Natural killer cell treated with Interleukin-12 subunit alpha and Interleukin-12 subunit beta and Interleukin-15 and Interleukin-18, amount 100 ng/mL, for 72 hours (primary cell): ENCODE data around the gene GMNC. TPM values are rescaled to one million over a fixed set of nuclear protein-coding genes. Genes with fewer than 3 reads are reported as not detected.

Experiments
- ATAC-seq, 2 donors: fragments of 150-1000 bp; cut with Tn5 transposase in 1 of 2; sonication (Bioruptor Pico), chemical (Tn5 transposase) in 1 of 2; 2 replicates each; pipeline ENCODE4 v1.10.0; 2021
- DNase-seq: peaks from one replicate; pipeline ENCODE4 v3.0.0; 2022; ENCODE audit warnings: low spot score
- H3K27ac Mint-ChIP-seq, 2 donors: 1 replicate in 1 of 2; 2 replicates in 1 of 2; pipeline ENCODE4 v1.8.0; 2022; ENCODE audit warnings: mixed read lengths in 2 of 2, mild to moderate bottlenecking in 1 of 2, moderate library complexity in 1 of 2
- H3K27me3 Mint-ChIP-seq, 2 donors: 1 replicate in 1 of 2; 2 replicates in 1 of 2; pipeline ENCODE4 v1.8.0; 2022; ENCODE audit warnings: mixed read lengths in 2 of 2
- H3K36me3 Mint-ChIP-seq: one replicate; pipeline ENCODE4 v1.8.0; 2022; ENCODE audit warnings: mixed read lengths
- H3K4me1 Mint-ChIP-seq, 2 donors: 1 replicate in 1 of 2; 2 replicates in 1 of 2; pipeline ENCODE4 v1.8.0; 2022; ENCODE audit warnings: low read depth in 2 of 2, mixed read lengths in 2 of 2, mild to moderate bottlenecking in 1 of 2
- H3K4me3 Mint-ChIP-seq: one replicate; pipeline ENCODE4 v1.8.0; 2022; ENCODE audit warnings: mixed read lengths
- H3K9me3 Mint-ChIP-seq: 2 replicates; pipeline ENCODE4 v1.8.0; 2022; ENCODE audit warnings: mixed read lengths
- total RNA-seq, 2 donors: library from RNA; stranded (reverse); gene quantifications; one replicate each; pipeline ENCODE4 v1.2.3, GENCODE V29; 2022

The GMNC gene
- total RNA-seq, 2 donors from 2014 or later, result not detected

DNA sequence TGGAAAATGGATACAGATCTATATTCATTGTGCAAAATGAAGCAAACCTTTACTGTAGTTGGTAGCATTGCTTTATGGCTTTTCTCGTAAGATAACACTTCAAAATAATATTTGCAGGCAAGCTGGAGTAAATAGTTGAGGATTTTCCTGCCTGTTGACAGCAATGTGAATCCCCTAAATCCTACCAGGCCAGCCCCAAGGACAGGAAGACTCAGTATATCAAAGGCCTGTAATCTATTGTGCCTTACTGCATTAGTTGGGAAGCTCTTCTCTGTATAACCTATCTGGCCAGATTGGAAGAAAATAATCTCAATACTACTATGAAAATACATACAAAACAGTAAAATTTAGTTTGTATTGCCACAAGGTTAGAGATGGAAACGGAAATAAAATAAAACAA lies 4.6 kb upstream of the GMNC start:
- DNase-seq (no peak), ATAC-seq (no peak)
- Mint-ChIP-seq H3K4me3 (no peak overlapping the region), H3K27me3 (peaks cover 8 to 13% of the 10 kb centered on the region in 2 donors), H3K36me3 (peaks cover 4% of the 10 kb centered on the region), H3K9me3 (no peaks in the 10 kb centered on the region), H3K27ac (no peak overlapping the region), H3K4me1 (peaks cover 0 to 3% of the 10 kb centered on the region in 2 donors)

DNA sequence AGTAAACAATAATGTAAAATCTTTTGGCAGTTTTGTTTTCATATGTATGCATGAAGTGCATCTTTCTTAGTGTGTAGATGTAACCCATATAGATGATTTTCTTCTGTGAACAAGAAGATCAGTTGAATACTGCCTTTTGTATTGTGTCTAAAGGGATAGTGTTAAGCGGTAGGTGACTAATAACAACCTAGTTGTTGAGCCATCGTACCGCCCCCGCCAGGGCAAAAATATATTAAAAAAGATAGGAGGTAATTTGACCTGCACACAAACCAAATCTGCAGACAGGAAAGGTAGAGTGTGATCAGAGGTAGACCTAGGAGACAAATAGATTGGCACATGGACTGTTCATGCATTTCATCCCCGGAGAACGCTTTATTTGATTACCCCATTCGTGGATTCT lies 3.3 kb upstream of the GMNC start:
- DNase-seq (no peak), ATAC-seq (no peak)
- Mint-ChIP-seq H3K27ac (no peak overlapping the region), H3K4me3 (no peak overlapping the region), H3K4me1 (peaks cover 0 to 3% of the 10 kb centered on the region in 2 donors), H3K27me3 (peaks cover 15 to 26% of the 10 kb centered on the region in 2 donors), H3K36me3 (peaks cover 6% of the 10 kb centered on the region), H3K9me3 (no peaks in the 10 kb centered on the region)

DNA sequence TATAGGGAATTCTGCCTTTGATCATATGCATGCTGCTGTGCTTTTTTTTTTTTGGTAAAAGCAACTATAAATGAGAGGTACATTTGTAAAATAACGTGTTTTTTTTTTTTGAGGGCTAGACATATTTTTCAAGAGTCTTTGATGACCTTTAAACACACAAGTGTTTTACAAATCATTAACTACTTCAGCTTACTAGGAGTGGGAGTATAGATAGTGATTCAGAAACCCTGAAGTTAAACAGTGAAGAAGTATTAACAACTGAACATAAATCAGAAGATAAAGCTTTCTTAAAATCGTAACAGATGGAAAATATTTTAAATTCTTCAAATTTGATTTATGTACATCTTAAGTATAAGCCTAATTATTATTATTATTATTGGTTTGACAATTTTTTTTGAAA lies 2.9 kb upstream of the GMNC start:
- Mint-ChIP-seq H3K27me3 (peaks cover 19 to 30% of the 10 kb centered on the region in 2 donors), H3K4me1 (peaks cover 0 to 3% of the 10 kb centered on the region in 2 donors), H3K4me3 (no peak overlapping the region), H3K27ac (no peak overlapping the region), H3K9me3 (no peaks in the 10 kb centered on the region), H3K36me3 (peaks cover 6% of the 10 kb centered on the region)
- DNase-seq, result no peak
- no peak for ATAC-seq

- DNase-seq (no peak), ATAC-seq (no peak)
- Mint-ChIP-seq H3K4me3 (no peak overlapping the region), H3K36me3 (peaks cover 6% of the 10 kb centered on the region), H3K9me3 (no peaks in the 10 kb centered on the region), H3K27ac (no peak overlapping the region), H3K27me3 (peaks cover 21 to 32% of the 10 kb centered on the region in 2 donors), H3K4me1 (peaks cover 0 to 3% of the 10 kb centered on the region in 2 donors)
Measured at GRCh38 chr3:190864002-190864401, 1.5 kb upstream of the GMNC start.

- Mint-ChIP-seq H3K36me3 (peaks cover 6% of the 10 kb centered on the region), H3K27ac (no peak overlapping the region), H3K27me3 (peaks cover 21 to 32% of the 10 kb centered on the region in 2 donors), H3K4me1 (peaks cover 0 to 3% of the 10 kb centered on the region in 2 donors), H3K9me3 (no peaks in the 10 kb centered on the region), H3K4me3 (no peak overlapping the region)
- ATAC-seq (no peak), DNase-seq (no peak)
Measured at GRCh38 chr3:190863119-190863465, 598 bp upstream of the GMNC start.

- ATAC-seq, result no peak
- Mint-ChIP-seq H3K27ac (no peak overlapping the region), H3K36me3 (peaks cover 6% of the 10 kb centered on the region), H3K27me3 (peaks cover 21 to 32% of the 10 kb centered on the region in 2 donors), H3K4me1 (peaks cover 0 to 3% of the 10 kb centered on the region in 2 donors), H3K9me3 (no peaks in the 10 kb centered on the region), H3K4me3 (no peak overlapping the region)
- DNase-seq, result no peak
Measured at GRCh38 chr3:190860521-190860920, 2.0 kb downstream of the GMNC start.

GRCh38 chr3:190855151-190855550 lies 7.3 kb downstream of the GMNC start:
- no peak overlapping the region for H3K27ac Mint-ChIP-seq
- no peak for ATAC-seq
- H3K4me1 Mint-ChIP-seq, result no peaks in the 10 kb centered on the region
- H3K27me3 Mint-ChIP-seq, result no peaks in the 10 kb centered on the region
- H3K36me3 Mint-ChIP-seq, result no peaks in the 10 kb centered on the region
- no peak for DNase-seq
- H3K9me3 Mint-ChIP-seq, result no peaks in the 10 kb centered on the region
- H3K4me3 Mint-ChIP-seq, result no peak overlapping the region

DNA sequence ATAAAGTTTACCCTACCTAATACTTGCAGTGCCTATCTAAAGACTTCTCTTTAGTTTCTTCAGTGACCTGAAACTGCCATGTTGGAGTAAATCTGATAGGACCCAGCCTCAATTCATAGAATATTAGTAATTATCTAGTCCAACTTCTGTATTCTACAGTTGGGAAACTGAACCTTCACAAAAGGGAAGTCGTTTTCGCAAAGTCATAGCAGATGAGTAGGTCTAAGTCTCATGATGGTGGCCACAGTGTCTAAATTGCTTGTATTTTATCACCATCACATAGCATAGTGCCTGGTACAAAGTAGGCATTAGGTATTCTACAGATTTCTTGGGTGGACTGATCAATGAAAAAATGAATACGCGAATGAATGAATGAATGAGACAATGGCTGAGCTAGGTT lies 8.4 kb downstream of the GMNC start:
- Mint-ChIP-seq H3K4me3 (no peak overlapping the region), H3K36me3 (no peaks in the 10 kb centered on the region), H3K27ac (no peak overlapping the region), H3K9me3 (no peaks in the 10 kb centered on the region), H3K27me3 (no peaks in the 10 kb centered on the region), H3K4me1 (no peaks in the 10 kb centered on the region)
- ATAC-seq (no peak), DNase-seq (no peak)

DNA sequence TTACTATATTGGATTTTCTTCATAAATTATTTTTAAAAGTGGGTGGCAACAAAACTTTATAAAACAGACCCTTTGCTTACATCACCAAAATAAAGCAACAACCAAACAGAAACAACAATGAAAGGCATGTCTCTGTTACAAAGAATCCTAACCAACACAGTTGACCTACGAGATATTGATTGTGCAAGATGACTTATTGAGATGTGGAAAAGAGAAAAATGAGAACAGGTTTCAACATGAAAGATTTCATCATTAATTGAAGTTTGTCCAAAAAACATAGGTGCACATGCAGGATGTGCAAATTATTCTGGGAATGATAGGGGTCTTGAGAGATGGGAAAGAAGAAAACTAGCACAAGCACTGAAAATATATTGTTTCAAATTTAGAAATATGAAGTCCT lies 9.0 kb downstream of the GMNC start:
- DNase-seq (no peak), ATAC-seq (no peak)
- Mint-ChIP-seq H3K9me3 (no peaks in the 10 kb centered on the region), H3K4me3 (no peak overlapping the region), H3K27me3 (no peaks in the 10 kb centered on the region), H3K36me3 (no peaks in the 10 kb centered on the region), H3K27ac (no peak overlapping the region), H3K4me1 (no peaks in the 10 kb centered on the region)

DNA sequence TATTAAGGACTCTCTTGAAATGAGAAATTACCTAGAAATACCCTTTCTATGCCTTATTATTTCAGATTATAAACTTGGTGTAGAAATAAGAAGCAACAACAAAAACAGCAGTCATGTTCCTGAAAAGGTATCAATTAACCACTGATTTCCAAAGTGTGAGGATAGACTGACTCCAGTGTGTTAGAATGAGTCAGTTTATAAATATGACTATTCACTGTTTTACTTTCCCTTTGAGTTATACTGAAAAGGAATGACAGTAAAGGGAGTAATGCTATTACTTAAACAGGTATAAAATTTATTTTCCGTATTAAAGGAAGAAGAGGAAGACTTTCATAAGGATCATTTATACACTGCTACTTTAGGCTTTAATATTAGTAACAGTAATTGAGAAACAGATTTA lies 12.9 kb downstream of the GMNC start:
- no peak for ATAC-seq

GRCh38 chr3:190848870-190849269 lies 13.6 kb downstream of the GMNC start:
- H3K27me3 Mint-ChIP-seq, result no peaks in the 10 kb centered on the region
- no peaks in the 10 kb centered on the region for H3K36me3 Mint-ChIP-seq
- no peak overlapping the region for H3K4me3 Mint-ChIP-seq
- no peak for DNase-seq
- H3K4me1 Mint-ChIP-seq, result no peaks in the 10 kb centered on the region
- H3K27ac Mint-ChIP-seq, result no peak overlapping the region
- ATAC-seq, result no peak
- peaks cover 4% of the 10 kb centered on the region for H3K9me3 Mint-ChIP-seq

More for the DNA sequence above, 12.9 kb downstream of the GMNC start:
- no peaks in the 10 kb centered on the region for H3K36me3 Mint-ChIP-seq
- H3K4me3 Mint-ChIP-seq, result no peak overlapping the region
- H3K4me1 Mint-ChIP-seq, result no peaks in the 10 kb centered on the region
- DNase-seq, result no peak
- peaks cover 4% of the 10 kb centered on the region for H3K9me3 Mint-ChIP-seq
- H3K27ac Mint-ChIP-seq, result no peak overlapping the region
- H3K27me3 Mint-ChIP-seq, result no peaks in the 10 kb centered on the region

DNA sequence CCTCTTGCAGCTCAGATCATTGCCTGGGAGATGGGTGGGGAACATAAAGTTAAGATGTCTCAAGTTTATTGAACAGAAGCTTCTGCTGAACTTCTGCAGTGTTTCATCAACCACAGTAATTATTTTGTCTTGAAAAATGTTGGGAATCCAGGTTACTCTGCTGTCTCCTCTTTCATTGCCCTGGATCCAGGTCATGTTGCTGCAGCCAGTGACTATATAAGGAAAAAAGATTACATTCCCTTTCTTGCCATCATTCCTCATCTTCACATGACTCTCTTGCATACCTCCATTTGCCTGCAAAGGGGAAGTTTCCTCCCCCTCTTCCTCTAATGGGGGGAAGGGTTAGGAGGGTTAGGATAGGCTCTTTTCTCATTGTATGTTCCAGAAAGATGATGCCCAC lies 15.1 kb downstream of the GMNC start:
- H3K4me1 Mint-ChIP-seq, result no peaks in the 10 kb centered on the region
- no peaks in the 10 kb centered on the region for H3K36me3 Mint-ChIP-seq
- H3K27me3 Mint-ChIP-seq, result no peaks in the 10 kb centered on the region
- ATAC-seq (no peak), DNase-seq (no peak)
- H3K4me3 Mint-ChIP-seq, result no peak overlapping the region
- no peak overlapping the region for H3K27ac Mint-ChIP-seq
- peaks cover 4% of the 10 kb centered on the region for H3K9me3 Mint-ChIP-seq

DNA sequence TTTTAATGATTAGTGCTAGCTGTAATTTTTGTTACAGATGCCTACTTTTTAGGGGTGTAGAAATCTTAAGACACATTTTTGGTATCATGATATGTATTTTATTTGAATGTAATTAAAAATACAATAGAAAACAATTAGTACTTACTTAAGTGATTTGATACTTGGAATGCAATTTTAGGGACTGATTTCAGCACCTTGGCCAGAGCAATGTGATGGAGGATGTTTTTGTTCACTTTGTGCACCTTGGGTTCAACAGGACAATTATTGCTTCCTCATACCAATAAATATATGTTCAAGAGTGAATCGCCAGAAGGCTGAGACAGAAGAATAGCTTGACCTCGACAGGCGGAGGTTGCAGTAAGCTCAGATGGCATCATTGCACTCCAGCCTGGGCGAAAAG lies 22.3 kb downstream of the GMNC start:
- Mint-ChIP-seq H3K4me3 (no peak overlapping the region), H3K9me3 (peaks cover 10% of the 10 kb centered on the region), H3K27ac (no peak overlapping the region), H3K36me3 (no peaks in the 10 kb centered on the region), H3K27me3 (no peaks in the 10 kb centered on the region), H3K4me1 (no peaks in the 10 kb centered on the region)
- DNase-seq (no peak), ATAC-seq (no peak)

DNA sequence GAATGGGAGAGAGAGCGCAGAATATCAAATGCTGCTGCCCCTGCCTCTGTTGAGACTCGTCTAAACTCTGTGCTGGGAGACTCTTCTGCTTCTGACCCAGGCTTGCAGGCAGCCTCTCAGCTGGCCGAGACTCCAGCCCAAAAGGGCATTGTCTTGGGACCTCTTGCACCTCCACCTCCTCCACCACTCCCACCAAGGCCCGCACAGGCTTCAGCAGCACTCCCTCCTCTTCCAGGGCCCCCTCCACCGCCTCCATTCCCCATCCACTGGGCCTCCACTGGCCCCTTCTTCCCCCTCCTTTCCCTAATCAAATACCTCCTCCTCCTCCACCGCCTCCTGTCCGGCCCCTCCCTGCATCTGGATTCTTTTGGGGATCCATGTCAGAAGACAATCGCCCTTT lies 31.3 kb downstream of the GMNC start:
- Mint-ChIP-seq H3K27ac (no peak overlapping the region), H3K4me1 (no peaks in the 10 kb centered on the region), H3K36me3 (no peaks in the 10 kb centered on the region), H3K4me3 (no peak overlapping the region), H3K9me3 (peaks cover 6% of the 10 kb centered on the region), H3K27me3 (no peaks in the 10 kb centered on the region)
- DNase-seq, result no peak
- no peak for ATAC-seq

- H3K36me3 Mint-ChIP-seq, result no peaks in the 10 kb centered on the region
Measured at GRCh38 chr3:190830031-190830430, 32.5 kb downstream of the GMNC start.

More at GRCh38 chr3:190830031-190830430, 32.5 kb downstream of the GMNC start:
- Mint-ChIP-seq H3K4me1 (no peaks in the 10 kb centered on the region), H3K27ac (no peak overlapping the region), H3K9me3 (peaks cover 9% of the 10 kb centered on the region), H3K27me3 (no peaks in the 10 kb centered on the region), H3K4me3 (no peak overlapping the region)
- no peak for DNase-seq
- ATAC-seq, result no peak
